ENCODE measurements around the gene ZNF575.

The ZNF575 gene

GRCh38 chr19:43570174-43570791, 37.3 kb downstream of the ZNF575 start:
- no peak overlapping the region for H3K27ac ChIP-seq (ENCODE audit: low read length)
- no peaks in the 10 kb centered on the region for H4K20me1 ChIP-seq (ENCODE audit: insufficient read depth, low read length)
- no peak overlapping the region for H3K9ac ChIP-seq (ENCODE audit: low read length)
- no peaks in the 10 kb centered on the region for H3K9me3 ChIP-seq (ENCODE audit: insufficient read depth, low read length)
- H3K27me3 ChIP-seq (ENCODE audit: low read depth, low read length): no peaks in the 10 kb centered on the region
- H2AFZ ChIP-seq (ENCODE audit: low read depth, low read length): no peak overlapping the region
- H3K4me2 ChIP-seq (ENCODE audit: low read length): no peak overlapping the region
- TF ChIP-seq CTCF (IDR thresholded peaks at IDR 0.05; ENCODE audit: low read depth, low read length) (no peak), EZH2phosphoT487 (IDR thresholded peaks at IDR 0.05; ENCODE audit: low read depth) (no peak)
- peaks cover 4% of the 10 kb centered on the region for H3K4me1 ChIP-seq (ENCODE audit: low read length)
- no peaks in the 10 kb centered on the region for H3K36me3 ChIP-seq (replicated peaks; ENCODE audit: low read depth, low read length)
- H3K79me2 ChIP-seq (ENCODE audit: low read length): peaks cover 12% of the 10 kb centered on the region
- no peak overlapping the region for H3K4me3 ChIP-seq (ENCODE audit: low read length)

GRCh38 chr19:43572171-43572588, 39.2 kb downstream of the ZNF575 start:
- no peak overlapping the region for H3K27ac ChIP-seq (ENCODE audit: low read length)
- H3K4me2 ChIP-seq (ENCODE audit: low read length): no peak overlapping the region
- no peak overlapping the region for H3K9ac ChIP-seq (ENCODE audit: low read length)
- H3K4me1 ChIP-seq (ENCODE audit: low read length): peaks cover 9% of the 10 kb centered on the region
- TF ChIP-seq CTCF (IDR thresholded peaks at IDR 0.05; ENCODE audit: low read depth, low read length): no peak
- TF ChIP-seq EZH2phosphoT487 (IDR thresholded peaks at IDR 0.05; ENCODE audit: low read depth): no peak
- peaks cover 12% of the 10 kb centered on the region for H3K79me2 ChIP-seq (ENCODE audit: low read length)
- no peaks in the 10 kb centered on the region for H3K36me3 ChIP-seq (replicated peaks; ENCODE audit: low read depth, low read length)
- H3K4me3 ChIP-seq (ENCODE audit: low read length): no peak overlapping the region
- no peaks in the 10 kb centered on the region for H3K9me3 ChIP-seq (ENCODE audit: insufficient read depth, low read length)
- H4K20me1 ChIP-seq (ENCODE audit: insufficient read depth, low read length): no peaks in the 10 kb centered on the region
- no peaks in the 10 kb centered on the region for H3K27me3 ChIP-seq (ENCODE audit: low read depth, low read length)
- H2AFZ ChIP-seq (ENCODE audit: low read depth, low read length): no peak overlapping the region

GRCh38 chr19:43574424-43575155, 41.6 kb downstream of the ZNF575 start:
- H3K4me2 ChIP-seq (ENCODE audit: low read length): peak overlapping the region; percentile 94
- H3K4me3 ChIP-seq (ENCODE audit: low read length): peak overlapping the region; percentile 99
- H3K9me3 ChIP-seq (ENCODE audit: insufficient read depth, low read length): no peaks in the 10 kb centered on the region
- no peaks in the 10 kb centered on the region for H3K36me3 ChIP-seq (replicated peaks; ENCODE audit: low read depth, low read length)
- TF ChIP-seq CTCF (IDR thresholded peaks at IDR 0.05; ENCODE audit: low read depth, low read length) (no peak), EZH2phosphoT487 (IDR thresholded peaks at IDR 0.05; ENCODE audit: low read depth) (no peak)
- peak overlapping the region; percentile 51 for H3K27ac ChIP-seq (ENCODE audit: low read length)
- H3K4me1 ChIP-seq (ENCODE audit: low read length): peaks cover 9% of the 10 kb centered on the region
- H3K27me3 ChIP-seq (ENCODE audit: low read depth, low read length): no peaks in the 10 kb centered on the region; the same call in 1 of the 2 replicates
- H3K79me2 ChIP-seq (ENCODE audit: low read length): peaks cover 12% of the 10 kb centered on the region
- no peaks in the 10 kb centered on the region for H4K20me1 ChIP-seq (ENCODE audit: insufficient read depth, low read length)
- no peak overlapping the region for H2AFZ ChIP-seq (ENCODE audit: low read depth, low read length)
- peak overlapping the region; percentile 100 for H3K9ac ChIP-seq (ENCODE audit: low read length)

GRCh38 chr19:43575156-43575950, 42.4 kb downstream of the ZNF575 start, which contains the start of the genes PINLYP and XRCC1:
TSS of gene PINLYP (plus strand) at chr19:43575801. CDS start at chr19:43577192, 1,391 bp downstream.
TSS of gene XRCC1 (minus strand) at chr19:43575527. CDS start at chr19:43575458, 69 bp downstream.
- H3K9me3 ChIP-seq (ENCODE audit: insufficient read depth, low read length): no peaks in the 10 kb centered on the region
- H3K27me3 ChIP-seq (ENCODE audit: low read depth, low read length): no peaks in the 10 kb centered on the region; the same call in 1 of the 2 replicates
- peak within 1 kb of the TSS; percentile 51 for H3K27ac ChIP-seq (ENCODE audit: low read length)
- H3K4me1 ChIP-seq (ENCODE audit: low read length): peaks cover 9% of the 10 kb centered on the region
- TF ChIP-seq CTCF (IDR thresholded peaks at IDR 0.05; ENCODE audit: low read depth, low read length) (no peak), EZH2phosphoT487 (IDR thresholded peaks at IDR 0.05; ENCODE audit: low read depth) (no peak)
- peak within 1 kb of the TSS; percentile 100 for H3K9ac ChIP-seq (ENCODE audit: low read length)
- H2AFZ ChIP-seq (ENCODE audit: low read depth, low read length): peak within 1 kb of the TSS; percentile 95
- no peaks in the 10 kb centered on the region for H4K20me1 ChIP-seq (ENCODE audit: insufficient read depth, low read length)
- peaks cover 10% of the 10 kb centered on the region for H3K79me2 ChIP-seq (ENCODE audit: low read length)
- peak within 1 kb of the TSS; percentile 94 for H3K4me2 ChIP-seq (ENCODE audit: low read length)
- peak within 1 kb of the TSS; percentile 99 for H3K4me3 ChIP-seq (ENCODE audit: low read length)
- H3K36me3 ChIP-seq (replicated peaks; ENCODE audit: low read depth, low read length): no peaks in the 10 kb centered on the region
